ENCODE results near the gene TEDC1.
"Not testable (repeated sequence)": the region's sequence is repeated elsewhere in the genome, so short reads cannot be mapped to it uniquely, and the experiment has no call there.

TEDC1 gene

DNA sequence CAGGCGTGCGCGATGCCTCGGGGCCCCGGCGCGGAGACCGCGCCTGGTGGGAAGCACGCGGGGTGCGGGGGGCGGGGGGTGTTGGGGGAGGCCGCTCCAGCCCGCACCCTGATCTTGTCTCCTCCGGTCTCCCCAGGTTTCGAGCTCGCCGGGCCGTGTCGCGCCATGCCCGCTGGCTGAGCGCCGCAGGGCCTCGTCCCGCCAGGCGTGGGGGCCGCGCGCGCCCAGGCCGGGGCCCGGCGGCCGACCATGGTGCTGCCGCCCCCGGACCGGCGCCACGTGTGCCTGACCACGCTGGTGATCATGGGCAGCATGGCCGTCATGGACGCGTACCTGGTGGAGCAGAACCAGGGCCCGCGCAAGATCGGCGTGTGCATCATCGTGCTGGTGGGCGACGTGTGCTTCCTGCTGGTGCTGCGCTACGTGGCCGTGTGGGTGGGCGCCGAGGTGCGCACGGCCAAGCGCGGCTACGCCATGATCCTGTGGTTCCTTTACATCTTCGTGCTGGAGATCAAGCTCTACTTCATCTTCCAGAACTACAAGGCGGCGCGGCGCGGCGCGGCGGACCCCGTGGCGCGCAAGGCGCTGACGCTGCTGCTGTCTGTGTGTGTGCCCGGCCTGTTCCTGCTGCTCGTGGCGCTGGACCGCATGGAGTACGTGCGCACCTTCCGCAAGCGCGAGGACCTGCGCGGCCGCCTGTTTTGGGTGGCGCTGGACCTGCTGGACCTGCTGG lies 37.7 kb downstream of the TEDC1 start:
- DNase-seq = no peak

DNA sequence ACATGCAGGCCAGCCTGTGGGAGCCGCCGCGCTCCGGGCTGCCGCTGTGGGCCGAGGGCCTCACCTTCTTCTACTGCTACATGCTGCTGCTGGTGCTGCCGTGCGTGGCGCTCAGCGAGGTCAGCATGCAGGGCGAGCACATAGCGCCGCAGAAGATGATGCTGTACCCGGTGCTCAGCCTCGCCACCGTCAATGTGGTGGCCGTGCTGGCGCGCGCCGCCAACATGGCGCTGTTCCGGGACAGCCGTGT lies 38.2 kb downstream of the TEDC1 start:
- DNase-seq = no peak

DNA sequence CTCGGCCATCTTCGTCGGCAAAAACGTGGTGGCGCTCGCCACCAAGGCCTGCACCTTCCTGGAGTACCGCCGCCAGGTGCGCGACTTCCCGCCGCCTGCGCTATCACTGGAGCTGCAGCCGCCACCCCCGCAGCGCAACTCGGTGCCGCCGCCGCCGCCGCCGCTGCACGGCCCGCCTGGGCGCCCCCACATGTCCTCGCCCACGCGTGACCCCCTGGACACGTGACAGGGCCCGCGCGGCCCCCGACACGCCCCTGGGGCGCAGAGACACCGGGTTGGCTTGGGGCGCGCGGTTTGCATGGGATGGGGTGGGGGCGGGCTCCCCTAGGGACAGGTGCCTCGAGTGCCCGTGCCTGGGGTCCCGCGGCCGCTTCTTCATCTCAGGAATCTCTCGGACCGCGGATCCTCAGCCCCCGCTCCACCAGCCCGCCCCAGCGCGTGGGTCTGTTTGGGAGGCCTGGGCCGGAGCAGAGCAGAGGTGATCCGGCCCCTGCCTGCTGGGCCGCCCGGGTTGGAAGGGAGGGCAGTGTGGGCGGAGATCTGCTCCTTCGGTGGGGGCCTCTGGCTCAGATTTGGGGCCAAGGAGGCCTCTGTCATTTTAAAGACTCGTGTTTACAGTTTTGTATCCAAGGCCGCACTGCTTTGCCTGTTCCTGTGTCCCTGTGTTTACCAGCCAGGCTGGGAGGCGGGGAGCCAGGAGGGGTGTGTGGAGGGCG lies 38.7 kb downstream of the TEDC1 start:
- DNase-seq = no peak

DNA sequence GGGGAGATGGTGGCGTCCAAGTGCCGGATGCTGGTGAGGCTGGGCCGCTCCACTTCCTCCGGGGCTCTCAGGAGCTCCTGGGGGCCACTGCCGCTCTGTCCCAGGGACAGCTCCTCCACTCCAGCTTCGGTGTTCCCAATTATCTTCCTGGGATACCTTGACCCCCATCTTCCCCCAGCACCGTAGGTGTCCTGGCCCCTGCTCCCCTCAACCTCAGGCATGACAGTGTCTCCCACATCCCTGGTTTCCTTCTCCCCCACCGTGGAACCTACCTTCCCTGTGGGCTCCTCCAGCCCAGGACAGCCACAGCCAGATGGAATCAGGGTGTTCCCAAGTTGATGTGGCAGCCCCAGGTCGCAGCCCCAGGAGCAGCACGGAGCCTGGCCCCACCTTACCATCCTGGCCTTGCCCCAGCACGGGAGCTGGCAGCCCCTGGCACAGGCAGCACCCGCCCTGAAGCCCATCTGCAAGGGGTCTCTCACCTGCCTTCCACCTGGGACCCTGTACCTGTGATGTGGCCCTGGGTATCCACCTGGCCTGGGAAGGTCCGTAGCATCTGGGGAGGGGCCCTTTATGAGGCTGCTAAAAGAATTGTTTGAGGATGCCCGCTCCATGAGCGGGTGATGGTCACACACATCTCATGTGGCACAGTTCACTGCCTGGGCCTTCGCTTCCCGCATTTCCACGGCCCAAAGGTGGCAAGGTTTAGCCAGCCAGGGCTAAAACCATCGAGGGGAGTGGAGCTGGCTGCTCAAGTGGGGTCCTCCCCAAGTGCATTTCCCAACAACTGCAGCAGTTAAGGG lies 39.4 kb downstream of the TEDC1 start:
- DNase-seq = no peak

DNA sequence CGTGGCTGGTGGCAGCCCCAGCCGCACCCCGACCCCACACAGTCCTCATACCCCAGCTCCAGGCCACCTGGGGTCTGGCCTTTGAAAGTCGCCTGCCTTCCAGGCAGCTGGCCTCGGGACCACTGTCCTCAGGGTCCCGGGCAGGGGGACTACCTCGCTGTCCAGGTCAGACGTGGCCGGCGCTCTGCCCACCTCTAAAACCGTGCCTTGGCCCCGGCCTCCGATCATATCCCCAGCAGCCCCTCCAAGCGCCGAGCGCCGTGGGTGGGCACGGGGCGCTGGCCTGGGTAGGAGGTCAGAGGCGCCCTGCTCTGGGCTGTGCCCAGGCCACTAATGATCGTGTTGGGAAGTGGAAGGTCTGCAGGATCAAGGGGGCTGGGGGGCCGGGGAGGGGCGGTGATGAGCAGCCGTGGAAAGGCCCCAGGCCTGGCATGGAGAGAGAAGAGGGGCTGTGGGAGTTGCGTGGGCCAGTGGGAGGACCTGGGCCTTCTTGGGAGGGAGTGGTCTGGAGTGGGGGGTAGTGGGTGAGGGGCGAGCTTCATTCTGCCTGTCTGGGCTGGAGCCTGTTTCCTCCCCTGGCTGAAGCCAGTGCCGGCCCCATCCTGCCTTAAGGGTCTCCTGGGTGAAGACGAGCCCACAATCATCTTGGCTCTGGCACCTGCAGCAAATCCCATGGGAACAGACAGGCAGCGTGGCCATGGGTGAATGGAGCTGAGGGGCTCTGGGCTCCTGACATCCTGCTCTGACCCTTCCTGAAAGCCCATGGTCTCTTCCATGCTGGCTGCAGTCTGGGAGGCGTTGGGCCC lies 40.2 kb downstream of the TEDC1 start:
- DNase-seq = no peak

DNA sequence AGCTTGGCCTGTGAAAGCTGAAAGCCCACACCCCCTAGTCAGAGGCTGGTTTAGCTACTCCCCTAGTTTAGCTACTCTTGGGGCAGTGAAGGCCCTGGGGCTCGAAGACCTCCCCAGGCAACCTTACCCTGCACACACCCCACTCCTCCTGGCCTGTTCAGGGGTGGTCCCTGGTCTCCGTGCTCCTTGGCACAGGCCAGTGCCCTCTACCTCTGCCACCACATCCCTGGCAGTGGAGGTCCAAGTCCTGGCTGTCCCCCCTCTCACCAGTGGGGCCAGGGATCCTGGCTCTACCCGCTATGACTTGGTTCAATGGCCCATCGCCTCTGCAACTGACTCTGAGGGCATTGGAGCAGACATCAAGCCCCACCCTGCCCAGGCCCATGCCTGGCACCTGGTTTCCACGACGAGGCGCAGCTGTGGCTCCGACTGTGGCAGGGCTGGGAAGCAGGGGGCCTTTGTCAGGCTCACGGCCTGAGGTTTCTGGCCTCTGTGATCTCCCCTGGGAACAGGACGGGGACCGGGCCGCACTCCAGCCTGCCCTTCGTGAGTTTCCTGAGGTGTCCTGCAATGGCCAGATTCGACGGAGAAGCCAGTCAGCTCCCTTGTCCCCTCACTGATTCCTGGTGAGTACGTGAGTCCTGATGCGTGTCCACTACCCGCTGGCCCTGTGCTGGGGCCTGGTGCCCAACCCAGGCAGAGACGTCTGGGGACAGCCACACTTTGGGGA lies 41.0 kb downstream of the TEDC1 start:
- DNase-seq = no peak

DNA sequence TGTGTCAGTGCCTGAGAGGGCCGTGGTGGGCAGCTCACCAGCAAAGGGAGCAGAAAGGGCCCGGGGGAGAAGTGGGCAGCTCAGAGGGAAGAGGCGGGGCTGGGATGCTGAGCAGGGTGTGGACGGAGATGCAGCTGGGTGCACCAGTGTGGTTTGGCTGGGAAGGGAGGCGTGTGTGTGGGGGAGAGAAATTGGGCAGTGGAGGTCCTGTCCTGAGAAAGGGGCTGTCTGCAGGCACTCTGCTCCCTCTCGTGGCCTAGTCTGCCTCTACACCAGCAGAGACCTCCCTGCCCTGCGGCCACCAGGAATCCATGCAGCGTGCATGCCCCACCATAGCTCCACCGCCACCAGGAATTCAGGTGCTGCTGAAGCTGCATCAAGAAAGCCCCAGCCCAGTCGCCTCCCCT lies 41.7 kb downstream of the TEDC1 start:
- DNase-seq = no peak

DNA sequence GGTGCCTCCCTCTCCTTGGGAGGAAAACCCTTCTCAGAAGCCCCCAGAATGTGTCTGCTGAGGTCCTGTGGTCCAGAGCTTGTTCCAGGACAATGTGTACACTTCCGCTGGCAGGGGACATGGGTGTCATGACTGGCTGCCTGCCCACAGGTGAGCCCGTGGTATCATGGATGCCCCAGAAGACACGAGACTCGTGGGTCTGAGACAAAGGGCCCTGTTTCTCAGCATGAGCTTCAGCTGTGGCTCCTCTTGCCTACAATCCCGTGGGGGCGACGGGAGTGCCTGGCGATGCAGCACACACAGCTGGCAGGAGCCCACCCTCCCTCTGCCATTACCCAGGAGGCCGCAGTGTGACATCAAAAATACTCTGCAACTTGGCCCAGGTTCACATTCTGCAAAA lies 42.3 kb downstream of the TEDC1 start:
- DNase-seq = no peak

DNA sequence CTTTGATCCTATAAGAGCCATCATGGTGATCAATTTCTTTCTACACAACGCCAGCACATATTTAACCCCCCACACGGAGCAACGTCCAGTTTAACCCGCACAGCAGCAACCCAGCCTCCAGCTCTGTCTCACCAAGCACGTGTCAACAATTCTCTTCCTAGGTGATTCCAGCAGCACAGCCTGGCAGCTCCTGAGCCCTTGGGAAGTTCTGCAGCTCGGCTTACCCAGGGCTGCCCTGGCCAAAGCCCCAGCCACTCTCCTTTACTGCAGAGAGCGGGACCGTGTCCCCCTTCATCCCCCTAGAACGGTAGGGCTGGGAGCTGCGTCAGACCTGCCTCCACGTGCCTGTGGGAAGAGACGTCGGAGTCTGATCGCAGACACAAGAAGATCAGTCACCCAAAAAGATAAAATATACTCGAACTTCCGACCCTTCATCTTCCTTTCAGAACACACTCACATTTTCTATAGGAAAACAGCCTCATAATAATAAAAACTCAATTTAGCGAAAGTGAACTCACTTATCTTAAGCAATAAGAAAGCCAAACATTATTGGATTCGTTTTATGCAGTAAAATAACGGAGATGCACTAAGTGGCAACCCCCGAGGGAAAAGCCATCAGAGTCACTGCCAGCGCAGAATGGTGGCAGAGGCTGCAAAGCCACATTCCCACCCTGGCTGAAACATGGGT lies 42.9 kb downstream of the TEDC1 start:
- no peak for DNase-seq

DNA sequence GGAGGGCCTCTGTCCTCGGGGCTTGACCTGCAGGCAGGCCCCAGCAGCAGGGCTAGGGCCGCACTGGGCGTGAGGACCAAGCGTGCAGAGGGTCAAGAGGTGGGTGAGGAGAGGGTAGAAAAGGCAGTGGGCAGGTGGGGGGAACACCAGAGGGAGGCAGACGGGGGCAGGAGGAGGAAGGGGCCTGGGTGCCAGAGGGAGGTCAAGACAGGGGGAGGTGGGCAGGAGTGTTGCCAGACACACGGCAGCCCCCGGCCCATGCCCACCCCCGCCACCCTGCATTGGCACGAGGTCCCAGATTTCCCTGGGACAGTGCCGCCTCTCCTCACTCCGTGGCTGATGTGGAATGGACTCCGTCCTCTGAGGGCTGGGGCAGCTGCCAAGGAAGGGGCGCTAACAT lies 43.5 kb downstream of the TEDC1 start:
- DNase-seq = no peak

DNA sequence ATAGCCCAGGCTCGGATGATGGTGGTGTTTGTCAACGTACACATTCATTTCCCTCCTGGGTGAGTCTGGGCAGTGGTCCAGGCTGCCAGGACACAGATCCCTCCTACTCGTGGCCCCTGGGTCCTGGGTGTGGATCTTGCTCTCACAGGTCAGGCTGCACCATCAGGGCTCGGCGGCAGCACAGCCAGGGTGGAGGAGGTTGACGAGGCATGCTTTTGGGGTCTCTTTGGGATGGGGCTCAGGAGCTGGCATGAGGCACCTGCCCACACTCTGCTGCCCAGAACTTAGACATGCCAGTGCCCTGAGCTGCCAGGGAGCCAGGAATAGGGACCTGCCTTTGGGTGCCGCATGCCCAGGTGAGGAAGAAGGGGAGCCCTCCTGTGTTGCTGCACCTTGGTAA lies 45.0 kb downstream of the TEDC1 start:
- DNase-seq = no peak

DNA sequence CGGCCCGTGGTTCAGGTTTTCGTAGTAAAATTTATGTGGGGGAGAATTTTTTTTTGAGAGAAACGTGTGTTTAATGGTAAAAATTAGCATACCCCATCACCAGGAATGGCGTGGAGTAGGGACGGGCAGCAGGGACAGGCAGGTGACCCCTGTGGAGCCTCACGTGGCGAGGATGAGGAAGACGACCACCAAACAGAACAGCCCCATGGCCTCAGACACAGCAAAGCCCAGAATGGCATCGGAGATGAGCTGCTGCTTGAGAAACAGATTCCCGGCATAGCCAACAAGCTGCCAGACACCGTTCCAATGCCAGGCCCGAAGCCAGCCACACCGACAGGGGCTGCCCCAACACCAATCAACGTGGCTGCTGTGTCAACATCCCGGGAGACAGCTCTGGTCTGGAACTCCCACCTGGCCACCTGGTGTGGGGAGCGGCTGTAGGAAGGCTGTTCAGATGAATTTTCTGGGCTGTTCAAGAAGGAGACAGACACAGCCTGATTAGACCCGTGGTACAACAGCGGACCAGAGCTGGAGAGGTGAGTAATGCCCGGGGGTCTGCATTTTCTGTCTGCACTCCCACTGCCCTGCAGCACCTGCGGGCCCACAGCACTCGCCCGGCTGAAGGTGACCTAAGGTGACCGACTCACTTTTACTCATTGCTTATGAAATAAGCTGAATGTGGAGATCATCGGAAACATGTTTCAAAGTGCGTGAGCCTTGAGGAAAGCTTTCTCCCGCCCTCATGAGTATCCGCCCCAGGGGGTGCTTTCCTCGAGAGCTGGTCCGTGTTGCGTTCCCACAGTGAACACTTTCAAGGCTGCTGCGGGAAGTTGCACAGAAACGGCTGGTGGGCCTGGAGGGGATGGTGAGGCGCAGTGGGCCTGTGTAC lies 45.9 kb downstream of the TEDC1 start:
- DNase-seq = no peak

DNA sequence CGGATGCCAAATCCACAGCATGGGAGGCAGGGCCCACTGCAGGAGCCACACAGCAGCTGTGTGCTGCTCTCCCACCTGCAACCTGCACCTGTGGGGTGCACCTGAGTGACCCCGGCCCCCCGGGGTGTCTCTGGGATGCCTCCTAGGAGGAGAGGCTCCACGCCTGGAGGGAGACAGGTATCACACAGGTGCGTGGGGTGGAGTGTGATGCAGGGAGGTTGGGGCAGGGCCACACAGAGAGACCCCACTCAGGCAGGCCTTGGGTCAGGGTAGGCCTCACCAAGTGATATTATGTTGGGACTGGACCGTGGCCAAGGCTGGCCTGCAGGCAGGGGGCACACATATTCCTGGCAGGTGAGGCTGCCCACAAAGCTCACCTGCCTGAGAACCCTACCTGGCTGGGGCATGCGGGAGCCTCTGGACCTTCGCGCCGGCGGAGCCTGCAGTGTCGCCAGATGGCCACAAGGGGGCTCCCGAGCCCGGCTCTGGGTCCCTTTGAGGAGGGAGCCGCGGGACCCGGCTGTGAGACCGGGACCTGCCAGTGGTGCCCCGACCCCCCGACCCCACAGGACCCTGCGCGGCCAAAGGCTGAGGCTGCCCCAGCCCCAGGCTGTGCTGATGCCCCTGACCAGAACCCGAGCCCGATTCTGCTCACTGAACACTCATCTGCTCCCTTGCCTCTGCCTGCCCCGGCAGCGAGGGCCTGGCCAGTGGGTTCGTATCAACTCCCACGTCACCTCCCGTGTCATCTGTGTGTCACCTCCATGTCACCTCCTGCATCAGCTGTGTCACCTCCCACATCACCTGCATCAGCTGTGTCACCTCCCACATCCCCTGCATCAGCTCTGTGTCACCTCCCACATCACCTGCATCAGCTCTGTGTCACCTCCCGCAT lies 46.8 kb downstream of the TEDC1 start:
- DNase-seq = no peak

DNA sequence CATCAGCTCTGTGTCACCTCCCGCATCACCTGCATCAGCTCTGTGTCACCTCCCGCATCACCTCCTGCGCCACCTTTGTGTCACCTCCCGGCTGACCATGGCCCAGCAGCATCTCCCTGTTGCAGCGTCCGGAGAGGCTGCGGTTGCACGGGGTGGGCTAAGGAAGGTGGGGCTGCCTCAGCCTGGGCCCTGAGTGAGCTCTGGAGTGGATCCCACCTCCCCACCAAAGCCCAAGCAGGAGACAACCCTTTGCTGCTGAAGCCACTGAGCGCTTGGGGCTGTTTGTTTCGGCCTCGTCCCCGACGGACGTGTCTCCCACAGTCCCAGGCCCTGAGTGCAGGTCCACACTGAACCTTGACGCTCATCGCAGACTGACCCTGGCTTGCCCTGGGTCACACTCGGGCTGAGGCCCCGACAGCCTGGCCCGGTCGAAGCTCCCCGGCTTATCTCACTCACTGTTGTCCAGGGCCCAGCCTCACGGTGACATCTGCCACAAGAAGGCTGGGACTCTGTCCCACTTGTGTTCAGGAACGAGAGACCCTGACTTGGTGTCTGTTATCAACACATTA lies 47.5 kb downstream of the TEDC1 start:
- DNase-seq = no peak

DNA sequence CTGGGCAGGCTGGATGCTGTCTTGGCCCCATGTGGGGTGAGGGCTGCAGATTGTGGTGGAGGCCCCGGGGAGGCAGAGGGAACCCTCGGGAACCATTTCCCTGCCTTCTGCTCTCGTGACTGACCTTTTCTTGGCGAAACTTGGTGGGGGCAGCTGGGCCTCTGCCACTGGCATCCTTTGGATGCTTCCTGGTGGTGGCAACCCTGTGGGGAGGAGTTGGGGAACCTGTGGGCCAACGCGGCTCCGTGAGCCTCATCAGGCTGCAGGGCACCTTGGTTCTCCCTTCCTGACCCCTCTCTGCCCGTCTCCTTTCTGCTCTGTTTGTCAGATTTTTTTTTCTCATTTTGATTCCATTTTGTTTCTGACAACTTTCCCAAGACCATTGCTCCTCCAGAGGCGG lies 49.8 kb downstream of the TEDC1 start:
- no peak for DNase-seq

DNA sequence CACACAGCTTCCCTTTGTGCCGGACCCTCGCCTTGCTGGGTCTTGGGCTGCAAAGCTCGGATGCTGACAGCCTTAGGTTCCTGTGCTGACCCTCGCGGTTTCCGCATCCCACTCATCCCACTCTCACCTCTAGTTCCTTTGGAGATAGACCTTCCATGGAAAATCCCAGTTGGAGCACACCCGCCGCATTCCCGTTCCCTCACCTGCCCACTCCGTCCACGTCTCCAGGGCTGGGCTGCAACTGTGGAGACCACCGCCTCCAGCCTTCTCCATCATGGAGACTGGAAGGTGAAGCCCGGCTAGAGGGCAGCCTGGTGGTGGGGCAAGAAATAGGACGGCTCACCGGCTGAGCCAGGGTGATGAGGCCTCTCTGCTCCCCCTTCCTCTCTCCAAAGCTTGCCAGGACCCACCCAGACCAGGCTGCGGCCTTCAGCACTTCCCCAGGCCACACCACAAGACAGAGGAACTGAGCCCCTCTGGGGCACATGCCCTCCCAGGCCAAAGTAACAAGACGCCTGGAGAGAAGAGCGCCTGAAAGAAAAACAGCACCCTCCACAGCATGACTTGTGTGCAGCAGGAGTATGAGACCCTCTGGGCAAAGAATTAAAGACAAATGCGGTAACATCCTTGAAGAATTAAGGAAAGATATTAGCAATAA lies 50.3 kb downstream of the TEDC1 start:
- no peak for DNase-seq

DNA sequence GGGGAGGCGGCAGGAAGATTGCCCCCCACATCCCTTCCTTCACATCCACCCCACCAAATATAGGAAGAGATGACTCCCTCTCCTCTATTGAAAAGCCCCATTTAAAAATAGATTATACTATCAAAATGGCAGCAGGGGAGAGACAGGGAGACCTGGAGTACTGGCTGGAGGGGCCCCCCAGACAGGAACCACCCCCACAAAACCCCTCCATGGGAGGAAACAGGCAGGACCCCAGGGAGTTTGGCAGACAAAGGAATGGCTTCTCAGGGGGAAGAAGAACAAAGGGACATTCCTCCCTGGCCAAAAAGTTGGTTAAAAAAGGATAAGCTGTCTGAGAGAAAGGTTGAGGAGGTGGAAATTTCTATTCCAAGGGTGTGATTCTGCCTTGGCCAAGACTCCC lies 54.6 kb downstream of the TEDC1 start:
- not testable (repeated sequence) for DNase-seq

DNA sequence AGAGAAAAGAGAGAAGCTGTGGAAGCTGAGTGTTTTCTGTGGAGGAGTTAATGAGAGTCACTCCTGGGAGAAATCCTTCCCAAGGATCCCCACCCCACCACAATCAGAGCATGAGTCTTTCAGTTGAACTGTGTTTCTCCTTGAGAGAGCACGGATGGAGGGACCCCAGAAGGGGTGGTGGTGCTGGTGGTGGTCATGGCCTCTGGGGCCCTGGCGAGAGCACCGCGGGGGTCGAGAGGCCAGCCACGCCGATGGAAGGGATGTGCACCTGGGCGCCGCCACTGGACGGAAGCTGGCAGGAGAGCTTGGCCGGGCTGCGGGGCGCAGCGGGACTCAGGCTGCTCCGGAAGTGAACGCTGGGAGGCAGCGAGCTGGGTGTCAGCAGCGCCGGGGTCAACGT lies 55.4 kb downstream of the TEDC1 start:
- DNase-seq = not testable (repeated sequence)

DNA sequence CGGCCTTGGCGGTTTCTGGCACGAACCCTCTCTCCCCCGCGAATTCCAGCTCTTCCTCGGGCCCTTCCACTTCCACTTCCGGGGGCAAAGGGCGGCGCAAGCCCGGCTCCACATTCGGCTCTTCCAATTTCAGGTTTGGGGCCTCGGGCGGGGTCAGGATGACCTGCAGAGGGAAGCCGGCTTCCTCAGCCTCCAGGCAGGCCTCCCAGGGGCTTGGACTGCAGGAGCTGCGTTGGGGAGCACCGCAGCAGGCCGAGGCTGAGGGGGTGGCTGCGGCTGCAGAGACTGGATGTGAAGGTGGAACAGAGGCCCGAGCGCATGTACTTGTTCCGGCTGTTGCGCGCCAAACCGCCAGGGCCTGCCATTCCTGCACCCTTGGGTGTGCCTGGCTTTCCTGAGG lies 56.0 kb downstream of the TEDC1 start:
- not testable (repeated sequence) for DNase-seq

Measured in NCI-H526 treated with DMSO at 0.1 percent for 48 hours (cell line).